Measurements from ENCODE around the gene FOXP1. TPM values are rescaled to one million over a fixed set of nuclear protein-coding genes. Genes with fewer than 3 reads are reported as not detected.
A peak's percentile ranks its signal among the peaks of the same experiment; 100 is the strongest.

Gene FOXP1
- total RNA-seq, 4 donors from 2014 or later: 86.4 to 107 (median 93.8) TPM

DNA sequence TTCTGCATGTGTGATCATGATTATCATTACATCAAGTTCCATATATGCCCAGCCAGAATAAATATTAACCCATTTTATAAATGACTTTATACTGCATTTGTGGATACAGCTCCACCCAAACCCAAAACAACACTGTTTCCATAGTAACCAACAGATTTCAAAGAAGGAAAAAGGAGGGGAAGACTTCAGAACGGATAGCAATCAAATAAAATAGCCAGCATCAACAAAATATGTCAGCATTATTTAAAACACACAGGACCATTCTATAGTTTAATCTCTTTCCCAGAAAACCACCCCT lies 114.4 kb downstream of the FOXP1 start:
- no peaks in the 10 kb centered on the region for H3K27me3 ChIP-seq
- H3K27ac ChIP-seq: peak overlapping the region in 1 of 4 donors; percentile 20
- 23 to 31% methylated on average over 1 of the region's 1 CpG for WGBS, 2 donors
- DNase-seq (ENCODE audit: low spot score in 2 of 2): no peak
- H3K36me3 ChIP-seq: peaks cover 0 to 5% (median 0%) of the 10 kb centered on the region in 3 donors
- TF ChIP-seq POLR2A (IDR thresholded peaks at IDR 0.05) (no peak), EP300 (IDR thresholded peaks at IDR 0.05) (no peak)
- TF ChIP-seq, protein P1, sequence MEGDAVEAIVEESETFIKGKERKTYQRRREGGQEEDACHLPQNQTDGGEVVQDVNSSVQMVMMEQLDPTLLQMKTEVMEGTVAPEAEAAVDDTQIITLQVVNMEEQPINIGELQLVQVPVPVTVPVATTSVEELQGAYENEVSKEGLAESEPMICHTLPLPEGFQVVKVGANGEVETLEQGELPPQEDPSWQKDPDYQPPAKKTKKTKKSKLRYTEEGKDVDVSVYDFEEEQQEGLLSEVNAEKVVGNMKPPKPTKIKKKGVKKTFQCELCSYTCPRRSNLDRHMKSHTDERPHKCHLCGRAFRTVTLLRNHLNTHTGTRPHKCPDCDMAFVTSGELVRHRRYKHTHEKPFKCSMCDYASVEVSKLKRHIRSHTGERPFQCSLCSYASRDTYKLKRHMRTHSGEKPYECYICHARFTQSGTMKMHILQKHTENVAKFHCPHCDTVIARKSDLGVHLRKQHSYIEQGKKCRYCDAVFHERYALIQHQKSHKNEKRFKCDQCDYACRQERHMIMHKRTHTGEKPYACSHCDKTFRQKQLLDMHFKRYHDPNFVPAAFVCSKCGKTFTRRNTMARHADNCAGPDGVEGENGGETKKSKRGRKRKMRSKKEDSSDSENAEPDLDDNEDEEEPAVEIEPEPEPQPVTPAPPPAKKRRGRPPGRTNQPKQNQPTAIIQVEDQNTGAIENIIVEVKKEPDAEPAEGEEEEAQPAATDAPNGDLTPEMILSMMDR (IDR thresholded peaks at IDR 0.05): no peak
- H3K4me3 ChIP-seq: no peak overlapping the region
- peaks cover 0 to 11% (median 0%) of the 10 kb centered on the region in 4 donors for H3K9me3 ChIP-seq
- H3K4me1 ChIP-seq: peaks cover 0 to 15% (median 0%) of the 10 kb centered on the region in 4 donors

DNA sequence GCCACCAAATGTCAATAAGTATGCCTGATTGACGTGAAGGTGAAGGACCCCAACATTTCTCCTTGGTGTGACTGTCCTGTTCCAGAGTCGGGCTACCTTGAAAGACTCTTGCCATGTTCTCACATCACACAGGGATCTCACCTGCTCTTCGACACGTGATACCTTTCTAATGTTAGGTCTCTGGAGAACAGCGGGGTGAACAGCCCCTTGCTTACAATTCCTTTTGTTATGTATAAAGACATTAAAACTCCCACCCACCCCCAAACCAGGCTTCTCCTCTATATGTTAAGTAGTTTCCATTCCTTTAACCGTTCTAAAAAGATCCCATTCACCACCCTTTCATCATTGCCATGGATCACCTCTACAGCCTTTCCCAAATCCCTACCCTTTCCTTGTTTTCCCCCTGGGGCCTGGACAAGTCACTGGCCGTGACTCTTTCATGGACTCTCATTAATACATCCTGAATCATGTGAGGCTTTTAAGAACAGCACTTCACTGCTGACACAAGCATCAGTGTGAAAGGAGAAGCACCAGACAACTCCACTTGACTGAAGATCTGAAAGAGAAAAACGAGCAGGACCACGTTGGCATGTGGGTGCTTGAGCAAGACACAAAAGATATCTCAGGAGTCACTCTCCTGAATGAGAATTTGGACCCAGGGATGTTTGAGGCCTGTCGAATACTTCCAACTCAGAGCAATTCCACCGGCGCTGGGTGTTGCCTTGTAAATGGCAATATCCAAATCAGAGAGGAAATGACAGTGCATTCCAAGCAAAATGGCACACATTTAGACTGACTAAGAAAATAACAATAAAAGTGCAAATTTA lies 115.0 kb downstream of the FOXP1 start:
- WGBS, 2 donors: 76% methylated on average over 12 of the region's 12 CpGs
- no peak for DNase-seq (ENCODE audit: low spot score in 2 of 2)
- Histone ChIP-seq H3K27me3 (no peaks in the 10 kb centered on the region), H3K4me1 (peaks cover 0 to 15% (median 0%) of the 10 kb centered on the region in 4 donors), H3K27ac (peak overlapping the region in 2 of 4 donors; percentile 11 to 20), H3K9me3 (peaks cover 0 to 6% (median 0%) of the 10 kb centered on the region in 4 donors), H3K36me3 (peaks cover 0 to 3% (median 0%) of the 10 kb centered on the region in 3 donors), H3K4me3 (no peak overlapping the region)
- TF ChIP-seq, protein P1 (IDR thresholded peaks at IDR 0.05): no peak
- TF ChIP-seq EP300 (IDR thresholded peaks at IDR 0.05): no peak
- TF ChIP-seq POLR2A (IDR thresholded peaks at IDR 0.05): no peak

DNA sequence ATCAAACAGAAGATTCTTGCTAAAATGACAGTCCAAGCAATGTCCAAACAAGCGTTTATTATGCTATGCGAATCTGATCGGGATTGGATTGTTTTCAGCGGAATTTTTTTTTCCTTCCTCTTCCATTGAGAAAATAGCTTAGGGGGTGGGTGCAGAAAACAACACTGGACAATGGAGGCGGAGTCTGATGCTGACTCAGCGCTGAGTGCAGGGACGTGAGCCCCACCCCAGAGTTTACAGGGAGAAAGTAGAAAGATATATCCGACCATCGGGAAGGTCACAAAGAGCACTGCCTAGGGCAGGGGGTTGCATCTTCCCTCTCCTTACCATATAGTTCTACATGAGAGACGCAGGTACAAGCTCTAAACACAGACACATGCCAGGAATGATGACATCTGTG lies 117.0 kb downstream of the FOXP1 start:
- no peak overlapping the region for H3K4me3 ChIP-seq
- H3K27me3 ChIP-seq: no peaks in the 10 kb centered on the region
- DNase-seq (ENCODE audit: low spot score in 2 of 2): no peak
- H3K4me1 ChIP-seq: peaks cover 0 to 15% (median 0%) of the 10 kb centered on the region in 4 donors
- H3K9me3 ChIP-seq: no peaks in the 10 kb centered on the region
- H3K27ac ChIP-seq: peak overlapping the region in 2 of 4 donors; percentile 42 to 56
- H3K36me3 ChIP-seq: no peaks in the 10 kb centered on the region
- no peak for TF ChIP-seq POLR2A (IDR thresholded peaks at IDR 0.05)
- TF ChIP-seq, protein P1 (IDR thresholded peaks at IDR 0.05): no peak
- TF ChIP-seq EP300 (IDR thresholded peaks at IDR 0.05): no peak
- 50 to 51% methylated on average over 10 of the region's 10 CpGs for WGBS, 2 donors

DNA sequence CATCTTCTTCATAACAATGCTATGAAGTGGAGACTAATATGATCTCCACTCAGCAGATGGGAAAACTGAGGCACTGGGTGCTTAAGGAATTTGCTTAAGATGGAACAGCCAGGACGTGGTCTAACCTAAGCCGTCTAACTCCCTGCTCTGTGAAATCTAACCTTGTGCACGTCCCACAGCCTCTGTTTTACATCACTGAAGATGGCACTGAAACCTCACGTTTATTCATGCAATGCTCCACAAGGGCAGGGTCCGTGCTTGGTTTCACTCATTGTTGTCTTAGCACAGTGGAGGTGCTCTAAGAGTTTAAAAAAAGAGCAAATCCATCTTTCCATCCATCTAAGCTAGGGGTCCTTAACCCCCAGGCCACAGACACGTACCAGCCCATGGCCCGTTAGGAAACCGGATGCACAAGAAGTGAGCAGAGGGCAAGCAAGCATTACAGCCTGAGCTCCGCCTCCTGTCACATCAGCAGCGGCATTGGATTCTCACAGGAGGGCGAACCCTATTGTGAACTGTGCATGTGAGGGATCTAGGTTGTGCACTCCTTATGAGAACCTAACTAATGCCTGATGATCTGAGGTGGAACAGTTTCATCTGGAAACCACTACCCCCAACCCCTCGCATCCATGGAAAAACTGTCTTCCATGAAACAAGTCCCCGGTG lies 118.0 kb downstream of the FOXP1 start:
- Histone ChIP-seq H3K27ac (peak overlapping the region in 1 of 4 donors; percentile 56), H3K4me3 (no peak overlapping the region), H3K27me3 (no peaks in the 10 kb centered on the region), H3K36me3 (no peaks in the 10 kb centered on the region), H3K4me1 (peaks cover 0 to 15% (median 0%) of the 10 kb centered on the region in 4 donors), H3K9me3 (no peaks in the 10 kb centered on the region)
- no peak for TF ChIP-seq EP300 (IDR thresholded peaks at IDR 0.05)
- no peak for TF ChIP-seq POLR2A (IDR thresholded peaks at IDR 0.05)
- TF ChIP-seq, protein P1 (IDR thresholded peaks at IDR 0.05): no peak
- WGBS, 2 donors: 88% methylated on average over 13 of the region's 13 CpGs
- no peak for DNase-seq (ENCODE audit: low spot score in 2 of 2)

DNA sequence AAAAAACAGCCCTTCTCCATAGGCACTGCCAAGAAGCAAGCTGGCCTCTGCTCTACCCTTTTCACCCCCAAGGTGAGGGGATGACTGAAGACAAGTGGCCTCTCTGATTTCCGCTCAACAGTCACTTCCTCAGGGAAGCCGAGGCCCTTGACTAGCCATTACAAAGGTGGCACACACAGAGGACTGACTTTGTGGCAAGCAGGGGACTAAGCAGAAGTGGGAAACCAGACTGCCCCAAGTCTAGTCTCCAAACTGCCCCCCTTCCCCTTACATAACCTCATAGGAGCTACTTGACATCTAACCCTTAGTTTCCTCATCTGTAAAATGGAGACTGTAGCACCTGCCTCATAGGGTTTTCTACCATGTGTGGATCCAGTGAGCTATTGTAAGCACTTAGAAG lies 118.9 kb downstream of the FOXP1 start:
- H3K9me3 ChIP-seq: no peaks in the 10 kb centered on the region
- peaks cover 0 to 15% (median 0%) of the 10 kb centered on the region in 4 donors for H3K4me1 ChIP-seq

More for the DNA sequence above, 118.9 kb downstream of the FOXP1 start:
- DNase-seq (ENCODE audit: low spot score in 2 of 2): no peak
- H3K27ac ChIP-seq: no peak overlapping the region
- H3K4me3 ChIP-seq: no peak overlapping the region
- no peaks in the 10 kb centered on the region for H3K36me3 ChIP-seq
- TF ChIP-seq EP300 (IDR thresholded peaks at IDR 0.05) (no peak), POLR2A (IDR thresholded peaks at IDR 0.05) (no peak)
- TF ChIP-seq, protein P1 (IDR thresholded peaks at IDR 0.05): no peak
- WGBS, 2 donors: 90 to 92% methylated on average over 2 of the region's 2 CpGs
- H3K27me3 ChIP-seq: no peaks in the 10 kb centered on the region
